IMR-90 (cell line): ENCODE results near the gene GRB10.

ENCODE experiments used
- CTCF ChIP-seq: conservative IDR thresholded peaks from 2 replicates; pipeline ENCODE4 v1.5.1; 2012; ENCODE audit warnings: mild to moderate bottlenecking, low read depth, low read length, improper control_type of control experiment
- MAFK ChIP-seq: IDR thresholded peaks from 2 replicates; pipeline ENCODE4 v1.6.1; 2012; ENCODE audit warnings: low read depth, low read length, improper control_type of control experiment
- MAZ ChIP-seq: IDR thresholded peaks from 2 replicates; pipeline ENCODE4 v1.6.1; 2012; ENCODE audit warnings: low read depth, mild to moderate bottlenecking, low read length, improper control_type of control experiment, moderate library complexity, borderline replicate concordance
- MXI1 ChIP-seq: IDR thresholded peaks from 2 replicates; pipeline ENCODE4 v1.6.1; 2012; ENCODE audit warnings: low read depth, mild to moderate bottlenecking, low read length, moderate library complexity, borderline replicate concordance
- NFE2L2 ChIP-seq: fragments of 150-350 bp; IDR thresholded peaks from 2 replicates; pipeline ENCODE4 v1.6.1; 2016; ENCODE audit warnings: low read depth, mild to moderate bottlenecking, low read length
- POLR2A ChIP-seq: IDR thresholded peaks from 2 replicates; pipeline ENCODE4 v1.6.1; 2012; ENCODE audit warnings: mild to moderate bottlenecking, low read depth, low read length
- RAD21 ChIP-seq: IDR thresholded peaks from 2 replicates; pipeline ENCODE4 v1.6.1; 2012; ENCODE audit warnings: low read length, improper control_type of control experiment
- RCOR1 ChIP-seq: IDR thresholded peaks from 2 replicates; pipeline ENCODE4 v1.6.1; 2012; ENCODE audit warnings: mild to moderate bottlenecking, low read length, improper control_type of control experiment; ENCODE audit not compliant: insufficient replicate concordance
- SMC3 ChIP-seq: fragments of 150-350 bp; IDR thresholded peaks from 2 replicates; pipeline ENCODE4 v1.6.1; 2016; ENCODE audit warnings: low read depth, mild to moderate bottlenecking, antibody characterized with exemption, low read length, moderate library complexity
- USF2 ChIP-seq: fragments of 150-350 bp; IDR thresholded peaks from 2 replicates; pipeline ENCODE4 v1.6.1; 2017; ENCODE audit warnings: mild to moderate bottlenecking, antibody characterized with exemption, low read length, low read depth

- TF ChIP-seq MAZ (no peak), CTCF (no peak), POLR2A (no peak), RAD21 (no peak), USF2 (no peak), NFE2L2 (no peak), MAFK (no peak), RCOR1 (no peak), MXI1 (no peak), SMC3 (no peak)
These were observed 34.9 kb upstream of the GRB10 start for GRCh38 chr7:50817561-50817960.
